Liver (tissue), 9 donors: ENCODE results near the gene GBGT1. TPM values are rescaled to one million over a fixed set of nuclear protein-coding genes. Genes with fewer than 3 reads are reported as not detected.
A peak's percentile ranks its signal among the peaks of the same experiment; 100 is the strongest.

Experiments used
- DNase-seq: peaks from one replicate; pipeline ENCODE4 v3.0.0-alpha.2; 2017; ENCODE audit warnings: low spot score
- H3K27ac ChIP-seq, 2 donors: one replicate each; pipeline ENCODE4 v1.7.0; 2013; ENCODE audit warnings: inconsistent platforms in 2 of 2, low read length in 2 of 2, control low read depth in 1 of 2, low read depth in 1 of 2, mild to moderate bottlenecking in 1 of 2
- H3K27me3 ChIP-seq, 4 donors: one replicate each; pipeline versions ENCODE4 v1.6.1 to v1.7.0; 2013; ENCODE audit warnings: low read length in 3 of 4, inconsistent platforms in 1 of 4, mild to moderate bottlenecking in 1 of 4, moderate library complexity in 1 of 4; ENCODE audit not compliant: control insufficient read depth in 4 of 4, insufficient read depth in 4 of 4
- H3K36me3 ChIP-seq, 4 donors: one replicate each; pipeline versions ENCODE4 v1.6.1 to v1.7.0; 2013; ENCODE audit warnings: low read length in 3 of 4, mild to moderate bottlenecking in 3 of 4, low read depth in 1 of 4, moderate library complexity in 1 of 4; ENCODE audit not compliant: control insufficient read depth in 4 of 4, insufficient read depth in 3 of 4
- H3K4me1 ChIP-seq, 4 donors: one replicate each; pipeline versions ENCODE4 v1.6.1 to v1.7.0; 2013; ENCODE audit warnings: low read length in 3 of 4, mild to moderate bottlenecking in 3 of 4, moderate library complexity in 1 of 4; ENCODE audit not compliant: control insufficient read depth in 4 of 4, insufficient read depth in 4 of 4
- H3K4me3 ChIP-seq, 3 donors: one replicate each; pipeline versions ENCODE4 v1.6.1 to v1.7.0; 2013; ENCODE audit warnings: low read length in 3 of 3, control low read depth in 1 of 3, low read depth in 1 of 3, mild to moderate bottlenecking in 1 of 3
- H3K9ac ChIP-seq, 2 donors: one replicate each; pipeline ENCODE4 v1.7.0; 2013; ENCODE audit warnings: low read length in 2 of 2, mild to moderate bottlenecking in 2 of 2, moderate library complexity in 2 of 2, control low read depth in 1 of 2, low read depth in 1 of 2
- H3K9me3 ChIP-seq, 4 donors: one replicate each; pipeline versions ENCODE4 v1.6.1 to v1.7.0; 2013; ENCODE audit warnings: low read length in 3 of 4; ENCODE audit not compliant: control insufficient read depth in 4 of 4
- CTCF ChIP-seq: fragments of 150-350 bp; IDR thresholded peaks from 2 replicates; pipeline ENCODE4 v1.5.1; 2017; ENCODE audit warnings: improper control_type of control experiment, low read depth, low read length; ENCODE audit not compliant: missing input control
- EGR1 ChIP-seq, 2 donors: IDR thresholded peaks; 2 replicates each; pipeline ENCODE4 v1.6.1; 2016 to 2018; ENCODE audit warnings: antibody characterized with exemption in 2 of 2, low read depth in 2 of 2
- FOXA2 ChIP-seq: IDR thresholded peaks from 2 replicates; pipeline ENCODE4 v1.6.1; 2016; ENCODE audit warnings: antibody characterized with exemption
- HNF4A ChIP-seq, 2 donors: conservative IDR thresholded peaks; 2 replicates each; pipeline ENCODE4 v1.6.1; 2016; ENCODE audit warnings: antibody characterized with exemption in 2 of 2, mild to moderate bottlenecking in 2 of 2
- JUND ChIP-seq, 2 donors: IDR thresholded peaks; 2 replicates each; pipeline ENCODE4 v1.6.1; 2016; ENCODE audit warnings: antibody characterized with exemption in 2 of 2
- MAX ChIP-seq: IDR thresholded peaks from 2 replicates; pipeline ENCODE4 v1.6.1; 2016; ENCODE audit warnings: antibody characterized with exemption
- RAD21 ChIP-seq, 2 donors: IDR thresholded peaks; 2 replicates each; pipeline ENCODE4 v1.6.1; 2016; ENCODE audit warnings: antibody characterized with exemption in 2 of 2, mild to moderate bottlenecking in 2 of 2
- REST ChIP-seq: IDR thresholded peaks from 2 replicates; pipeline ENCODE4 v1.6.1; 2016; ENCODE audit warnings: antibody characterized with exemption, mild to moderate bottlenecking
- SP1 ChIP-seq: IDR thresholded peaks from 2 replicates; pipeline ENCODE4 v1.6.1; 2018; ENCODE audit warnings: antibody characterized with exemption, mild to moderate bottlenecking
- YY1 ChIP-seq: IDR thresholded peaks from 2 replicates; pipeline ENCODE4 v1.6.1; 2016; ENCODE audit warnings: antibody characterized with exemption, mild to moderate bottlenecking
- WGBS: extraction: QIAGEN DNeasy Blood & Tissue Kit; methylation state at CpG from one replicate; pipeline ENCODE4 v1.1.7; 2013; 5-methylcytosine and 5-hydroxymethylcytosine counted together
- polyA plus RNA-seq, 2 donors: library from polyadenylated mRNA; stranded (reverse) in 1 of 2; unstranded in 1 of 2; fragments of 200-250 nt in 1 of 2; fragments of >200 nt in 1 of 2; fragmentation: Nextera tagmentation in 1 of 2; extraction: Ambion mirVana in 1 of 2; gene quantifications; one replicate each; pipeline versions ENCODE4 v1.2.1 to v1.2.3, GENCODE V29; 2013 to 2015
- total RNA-seq, 2 donors: library from RNA; depleted of rRNA; stranded (reverse); fragments of >200 nt; gene quantifications; one replicate each; pipeline ENCODE4 v1.2.3, GENCODE V29; 2014
- donor health status: healthy.
- donor health status: healthy.
- donor health status: healthy.
- donor health status: healthy.
- donor health status: healthy.

Gene GBGT1
- total and polyA plus RNA-seq, 4 donors: 0.33 to 25.7 (median 2.3) TPM

GRCh38 chr9:133184971-133185370, 21.3 kb upstream of the GBGT1 start:
- H3K4me1 ChIP-seq: peaks cover 0 to 3% (median 0%) of the 10 kb centered on the region in 4 donors
- H3K36me3 ChIP-seq: no peaks in the 10 kb centered on the region
- H3K9me3 ChIP-seq: no peaks in the 10 kb centered on the region
- TF ChIP-seq EGR1 (IDR thresholded peaks at IDR 0.05; ENCODE audit: low read depth in 2 of 2): no peak
- peak; percentile 26 for TF ChIP-seq YY1
- TF ChIP-seq CTCF: peak; percentile 59
- TF ChIP-seq RAD21 (IDR thresholded peaks at IDR 0.05): peak; percentile 77 to 79
- no peak overlapping the region for H3K9ac ChIP-seq
- no peak overlapping the region for H3K4me3 ChIP-seq
- WGBS: 7% methylated on average over 7 of the region's 8 CpGs
- H3K27ac ChIP-seq: no peak overlapping the region
- no peaks in the 10 kb centered on the region for H3K27me3 ChIP-seq
- DNase-seq: no peak

- TF ChIP-seq RAD21 (IDR thresholded peaks at IDR 0.05) (no peak), EGR1 (IDR thresholded peaks at IDR 0.05; ENCODE audit: low read depth in 2 of 2) (no peak), FOXA2 (no peak), CTCF (no peak), REST (no peak), JUND (IDR thresholded peaks at IDR 0.05) (no peak), YY1 (no peak), MAX (no peak), HNF4A (conservative IDR thresholded peaks at IDR 0.05) (no peak), SP1 (no peak)
- H3K36me3 ChIP-seq: no peaks in the 10 kb centered on the region
- H3K27ac ChIP-seq: no peak overlapping the region
- no peaks in the 10 kb centered on the region for H3K27me3 ChIP-seq
- H3K4me1 ChIP-seq: peaks cover 0 to 3% (median 0%) of the 10 kb centered on the region in 4 donors
- DNase-seq: no peak
- no peak overlapping the region for H3K9ac ChIP-seq
- H3K4me3 ChIP-seq: no peak overlapping the region
- no peaks in the 10 kb centered on the region for H3K9me3 ChIP-seq
- 90% methylated on average over 5 of the region's 5 CpGs for WGBS
Observed at GRCh38 chr9:133182151-133182550, 18.4 kb upstream of the GBGT1 start.
